Liver (tissue), 9 donors: ENCODE measurements around the gene OR2V1. TPM values are rescaled to one million over a fixed set of nuclear protein-coding genes. Genes with fewer than 3 reads are reported as not detected.

ENCODE experiments used
- DNase-seq: peaks from one replicate; pipeline ENCODE4 v3.0.0-alpha.2; 2017; ENCODE audit warnings: low spot score
- H3K27ac ChIP-seq, 2 donors: one replicate each; pipeline ENCODE4 v1.7.0; 2013; ENCODE audit warnings: inconsistent platforms in 2 of 2, low read length in 2 of 2, control low read depth in 1 of 2, low read depth in 1 of 2, mild to moderate bottlenecking in 1 of 2
- H3K27me3 ChIP-seq, 4 donors: one replicate each; pipeline versions ENCODE4 v1.6.1 to v1.7.0; 2013; ENCODE audit warnings: low read length in 3 of 4, inconsistent platforms in 1 of 4, mild to moderate bottlenecking in 1 of 4, moderate library complexity in 1 of 4; ENCODE audit not compliant: control insufficient read depth in 4 of 4, insufficient read depth in 4 of 4
- H3K36me3 ChIP-seq, 4 donors: one replicate each; pipeline versions ENCODE4 v1.6.1 to v1.7.0; 2013; ENCODE audit warnings: low read length in 3 of 4, mild to moderate bottlenecking in 3 of 4, low read depth in 1 of 4, moderate library complexity in 1 of 4; ENCODE audit not compliant: control insufficient read depth in 4 of 4, insufficient read depth in 3 of 4
- H3K4me1 ChIP-seq, 4 donors: one replicate each; pipeline versions ENCODE4 v1.6.1 to v1.7.0; 2013; ENCODE audit warnings: low read length in 3 of 4, mild to moderate bottlenecking in 3 of 4, moderate library complexity in 1 of 4; ENCODE audit not compliant: control insufficient read depth in 4 of 4, insufficient read depth in 4 of 4
- H3K4me3 ChIP-seq, 3 donors: one replicate each; pipeline versions ENCODE4 v1.6.1 to v1.7.0; 2013; ENCODE audit warnings: low read length in 3 of 3, control low read depth in 1 of 3, low read depth in 1 of 3, mild to moderate bottlenecking in 1 of 3
- H3K9ac ChIP-seq, 2 donors: one replicate each; pipeline ENCODE4 v1.7.0; 2013; ENCODE audit warnings: low read length in 2 of 2, mild to moderate bottlenecking in 2 of 2, moderate library complexity in 2 of 2, control low read depth in 1 of 2, low read depth in 1 of 2
- H3K9me3 ChIP-seq, 4 donors: one replicate each; pipeline versions ENCODE4 v1.6.1 to v1.7.0; 2013; ENCODE audit warnings: low read length in 3 of 4; ENCODE audit not compliant: control insufficient read depth in 4 of 4
- EGR1 ChIP-seq, 2 donors: IDR thresholded peaks; 2 replicates each; pipeline ENCODE4 v1.6.1; 2016 to 2018; ENCODE audit warnings: antibody characterized with exemption in 2 of 2, low read depth in 2 of 2
- FOXA1 ChIP-seq: IDR thresholded peaks from 2 replicates; pipeline ENCODE4 v1.6.1; 2016; ENCODE audit warnings: antibody characterized with exemption
- FOXA2 ChIP-seq: IDR thresholded peaks from 2 replicates; pipeline ENCODE4 v1.6.1; 2016; ENCODE audit warnings: antibody characterized with exemption
- GABPA ChIP-seq, 2 donors: IDR thresholded peaks in 1 of 2; conservative IDR thresholded peaks in 1 of 2; 2 replicates each; pipeline ENCODE4 v1.6.1; 2016; ENCODE audit warnings: antibody characterized with exemption in 2 of 2, mild to moderate bottlenecking in 1 of 2, moderate library complexity in 1 of 2
- HNF4A ChIP-seq, 2 donors: conservative IDR thresholded peaks; 2 replicates each; pipeline ENCODE4 v1.6.1; 2016; ENCODE audit warnings: antibody characterized with exemption in 2 of 2, mild to moderate bottlenecking in 2 of 2
- HNF4G ChIP-seq: IDR thresholded peaks from 2 replicates; pipeline ENCODE4 v1.6.1; 2016; ENCODE audit warnings: antibody characterized with exemption
- JUND ChIP-seq, 2 donors: IDR thresholded peaks; 2 replicates each; pipeline ENCODE4 v1.6.1; 2016; ENCODE audit warnings: antibody characterized with exemption in 2 of 2
- MAX ChIP-seq: IDR thresholded peaks from 2 replicates; pipeline ENCODE4 v1.6.1; 2016; ENCODE audit warnings: antibody characterized with exemption
- NR2F2 ChIP-seq: IDR thresholded peaks from 2 replicates; pipeline ENCODE4 v1.6.1; 2016; ENCODE audit warnings: antibody characterized with exemption
- RAD21 ChIP-seq, 2 donors: IDR thresholded peaks; 2 replicates each; pipeline ENCODE4 v1.6.1; 2016; ENCODE audit warnings: antibody characterized with exemption in 2 of 2, mild to moderate bottlenecking in 2 of 2
- REST ChIP-seq: IDR thresholded peaks from 2 replicates; pipeline ENCODE4 v1.6.1; 2016; ENCODE audit warnings: antibody characterized with exemption, mild to moderate bottlenecking
- RXRA ChIP-seq, 2 donors: IDR thresholded peaks; 2 replicates each; pipeline ENCODE4 v1.6.1; 2017 to 2018; ENCODE audit warnings: antibody characterized with exemption in 2 of 2, mild to moderate bottlenecking in 1 of 2
- SP1 ChIP-seq: IDR thresholded peaks from 2 replicates; pipeline ENCODE4 v1.6.1; 2018; ENCODE audit warnings: antibody characterized with exemption, mild to moderate bottlenecking
- TAF1 ChIP-seq: conservative IDR thresholded peaks from 2 replicates; pipeline ENCODE4 v1.6.1; 2016; ENCODE audit warnings: antibody characterized with exemption, mild to moderate bottlenecking
- YY1 ChIP-seq: IDR thresholded peaks from 2 replicates; pipeline ENCODE4 v1.6.1; 2016; ENCODE audit warnings: antibody characterized with exemption, mild to moderate bottlenecking
- ZBTB33 ChIP-seq: IDR thresholded peaks from 2 replicates; pipeline ENCODE4 v1.6.1; 2016; ENCODE audit warnings: antibody characterized with exemption
- WGBS: extraction: QIAGEN DNeasy Blood & Tissue Kit; methylation state at CpG from one replicate; pipeline ENCODE4 v1.1.7; 2013; 5-methylcytosine and 5-hydroxymethylcytosine counted together
- polyA plus RNA-seq, 2 donors: library from polyadenylated mRNA; stranded (reverse) in 1 of 2; unstranded in 1 of 2; fragments of 200-250 nt in 1 of 2; fragments of >200 nt in 1 of 2; fragmentation: Nextera tagmentation in 1 of 2; extraction: Ambion mirVana in 1 of 2; gene quantifications; one replicate each; pipeline versions ENCODE4 v1.2.1 to v1.2.3, GENCODE V29; 2013 to 2015
- total RNA-seq, 2 donors: library from RNA; depleted of rRNA; stranded (reverse); fragments of >200 nt; gene quantifications; one replicate each; pipeline ENCODE4 v1.2.3, GENCODE V29; 2014
- TF ChIP-seq, protein P1 (sequence below): IDR thresholded peaks from 2 replicates; pipeline ENCODE4 v1.6.1; 2016; ENCODE audit warnings: antibody characterized with exemption
- TF ChIP-seq, protein P2 (sequence below): fragments of 150-350 bp; IDR thresholded peaks from 2 replicates; pipeline ENCODE4 v1.5.1; 2017; ENCODE audit warnings: improper control_type of control experiment, low read depth, low read length; ENCODE audit not compliant: missing input control
- donor health status: healthy.
- donor health status: healthy.
- donor health status: healthy.
- donor health status: healthy.
- donor health status: healthy.

OR2V1 gene
- total and polyA plus RNA-seq, 4 donors: not detected

- TF ChIP-seq EGR1 (IDR thresholded peaks at IDR 0.05; ENCODE audit: low read depth in 2 of 2): no peak
These were observed 27.9 kb upstream of the OR2V1 start (continued) for GRCh38 chr5:181158869-181159268.

- no peak overlapping the region for H3K9ac ChIP-seq
- no peaks in the 10 kb centered on the region for H3K4me1 ChIP-seq
- no peak overlapping the region for H3K27ac ChIP-seq
- H3K27me3 ChIP-seq: no peaks in the 10 kb centered on the region
- no peak overlapping the region for H3K4me3 ChIP-seq
- no peaks in the 10 kb centered on the region for H3K9me3 ChIP-seq
- DNase-seq: no peak
- no peaks in the 10 kb centered on the region for H3K36me3 ChIP-seq
- TF ChIP-seq SP1 (no peak), RAD21 (IDR thresholded peaks at IDR 0.05) (no peak), NR2F2 (no peak), MAX (no peak), FOXA1 (no peak), YY1 (no peak), HNF4A (conservative IDR thresholded peaks at IDR 0.05) (no peak), TAF1 (no peak), GABPA (IDR thresholded peaks at IDR 0.05 in 1 of 2, conservative IDR thresholded peaks at IDR 0.05 in 1 of 2) (no peak), HNF4G (no peak), REST (no peak), FOXA2 (no peak), JUND (IDR thresholded peaks at IDR 0.05) (no peak), ZBTB33 (no peak), RXRA (IDR thresholded peaks at IDR 0.05) (no peak), EGR1 (IDR thresholded peaks at IDR 0.05; ENCODE audit: low read depth in 2 of 2) (no peak)
- TF ChIP-seq, protein P1, sequence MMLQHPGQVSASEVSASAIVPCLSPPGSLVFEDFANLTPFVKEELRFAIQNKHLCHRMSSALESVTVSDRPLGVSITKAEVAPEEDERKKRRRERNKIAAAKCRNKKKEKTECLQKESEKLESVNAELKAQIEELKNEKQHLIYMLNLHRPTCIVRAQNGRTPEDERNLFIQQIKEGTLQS: no peak
- TF ChIP-seq, protein P2, sequence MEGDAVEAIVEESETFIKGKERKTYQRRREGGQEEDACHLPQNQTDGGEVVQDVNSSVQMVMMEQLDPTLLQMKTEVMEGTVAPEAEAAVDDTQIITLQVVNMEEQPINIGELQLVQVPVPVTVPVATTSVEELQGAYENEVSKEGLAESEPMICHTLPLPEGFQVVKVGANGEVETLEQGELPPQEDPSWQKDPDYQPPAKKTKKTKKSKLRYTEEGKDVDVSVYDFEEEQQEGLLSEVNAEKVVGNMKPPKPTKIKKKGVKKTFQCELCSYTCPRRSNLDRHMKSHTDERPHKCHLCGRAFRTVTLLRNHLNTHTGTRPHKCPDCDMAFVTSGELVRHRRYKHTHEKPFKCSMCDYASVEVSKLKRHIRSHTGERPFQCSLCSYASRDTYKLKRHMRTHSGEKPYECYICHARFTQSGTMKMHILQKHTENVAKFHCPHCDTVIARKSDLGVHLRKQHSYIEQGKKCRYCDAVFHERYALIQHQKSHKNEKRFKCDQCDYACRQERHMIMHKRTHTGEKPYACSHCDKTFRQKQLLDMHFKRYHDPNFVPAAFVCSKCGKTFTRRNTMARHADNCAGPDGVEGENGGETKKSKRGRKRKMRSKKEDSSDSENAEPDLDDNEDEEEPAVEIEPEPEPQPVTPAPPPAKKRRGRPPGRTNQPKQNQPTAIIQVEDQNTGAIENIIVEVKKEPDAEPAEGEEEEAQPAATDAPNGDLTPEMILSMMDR: no peak
- 58% methylated on average over 3 of the region's 3 CpGs for WGBS
These were observed 25.8 kb upstream of the OR2V1 start for GRCh38 chr5:181156758-181157157.
